ENCODE results near the gene GLDN. TPM values are rescaled to one million over a fixed set of nuclear protein-coding genes. Genes with fewer than 3 reads are reported as not detected.

The GLDN gene
- total RNA-seq, 1 experiment from 2014 or later = 0.57 TPM

GRCh38 chr15:51448622-51449399, 107.4 kb downstream of the GLDN start:
- TF ChIP-seq SIN3A (IDR thresholded peaks at IDR 0.05; ENCODE audit: borderline replicate concordance, insufficient read depth, low read depth, low read length) = no peak
- no peak for TF ChIP-seq REST (IDR thresholded peaks at IDR 0.05; ENCODE audit: insufficient read depth in 1 of 2, low read depth in 2 of 2, low read length in 1 of 2)
- TF ChIP-seq CTCF (IDR thresholded peaks at IDR 0.05) = no peak
- TF ChIP-seq POLR2AphosphoS5 (IDR thresholded peaks at IDR 0.05; ENCODE audit: low read depth, low read length) = no peak
- TF ChIP-seq TCF7L2 (IDR thresholded peaks at IDR 0.05; ENCODE audit: low read depth, low read length) = no peak
- Histone ChIP-seq H3K27me3 (ENCODE audit: control insufficient read depth, insufficient read depth, low read length) (no peaks in the 10 kb centered on the region), H3K4me3 (ENCODE audit: low read depth in 2 of 2, low read length in 2 of 2) (no peak overlapping the region), H3K27ac (ENCODE audit: low read length) (no peak overlapping the region), H3K9me3 (ENCODE audit: control insufficient read depth, insufficient read depth, low read depth, low read length) (no peaks in the 10 kb centered on the region), H3K36me3 (ENCODE audit: control insufficient read depth, insufficient read depth, low read length) (no peaks in the 10 kb centered on the region; the same call in 1 of the 2 replicates), H3K4me1 (ENCODE audit: control insufficient read depth, insufficient read depth, low read length) (no peaks in the 10 kb centered on the region)
- POLR2A ChIA-PET = no interaction called here
- no peak for ATAC-seq
- no TSS peak for BruUV-seq (replicated peaks)
- intact Hi-C loops (cut with micrococcal nuclease; ENCODE audit: unreplicated experiment) = no loop called here
- CTCF ChIA-PET = no interaction called here
- DNase-seq (ENCODE audit: low read depth, low spot score) = no peak
- in situ Hi-C loops (cut with HindIII; ENCODE audit: low pct_unique_long_range_greater_than_20kb, low sequenced_read_pairs) = no loop called here

- no peaks in the 10 kb centered on the region; the same call in 1 of the 2 replicates for H3K36me3 ChIP-seq (ENCODE audit: control insufficient read depth, insufficient read depth, low read length)
- H3K9me3 ChIP-seq (ENCODE audit: control insufficient read depth, insufficient read depth, low read depth, low read length) = no peaks in the 10 kb centered on the region
- DNase-seq (ENCODE audit: low read depth, low spot score) (no peak), ATAC-seq (no peak)
- no peak overlapping the region for H3K4me3 ChIP-seq (ENCODE audit: low read depth in 2 of 2, low read length in 2 of 2)
- in situ Hi-C loops (cut with HindIII; ENCODE audit: low pct_unique_long_range_greater_than_20kb, low sequenced_read_pairs) = no loop called here
- no peak for TF ChIP-seq TCF7L2 (IDR thresholded peaks at IDR 0.05; ENCODE audit: low read depth, low read length)
- TF ChIP-seq POLR2AphosphoS5 (IDR thresholded peaks at IDR 0.05; ENCODE audit: low read depth, low read length) = no peak
- TF ChIP-seq SIN3A (IDR thresholded peaks at IDR 0.05; ENCODE audit: borderline replicate concordance, insufficient read depth, low read depth, low read length) = no peak
- no peak for TF ChIP-seq REST (IDR thresholded peaks at IDR 0.05; ENCODE audit: insufficient read depth in 1 of 2, low read depth in 2 of 2, low read length in 1 of 2)
- POLR2A ChIA-PET = no interaction called here
- H3K27me3 ChIP-seq (ENCODE audit: control insufficient read depth, insufficient read depth, low read length) = no peaks in the 10 kb centered on the region
- BruUV-seq (replicated peaks) = no TSS peak
- intact Hi-C loops (cut with micrococcal nuclease; ENCODE audit: unreplicated experiment) = no loop called here
- no peaks in the 10 kb centered on the region for H3K4me1 ChIP-seq (ENCODE audit: control insufficient read depth, insufficient read depth, low read length)
- CTCF ChIA-PET = no interaction called here
- H3K27ac ChIP-seq (ENCODE audit: low read length) = no peak overlapping the region
Measured at GRCh38 chr15:51450001-51450400, 108.5 kb downstream of the GLDN start.

Small RNA genes within 50 kb of the gene (microRNA-seq; reads per million reads assigned to microRNA genes)
- not detected for gene MIR7973-1 (ENCODE audit: unreplicated experiment)
- not detected for gene MIR7973-2 (ENCODE audit: unreplicated experiment)

Other genes with a start within 250 kb of the GLDN start
- gene TNFAIP8L3, start 246.7 kb upstream of the GLDN start, total RNA-seq (2021; ENCODE audit: unreplicated experiment) = 1.0 TPM
- not detected for gene CYP19A1, start 3.1 kb upstream of the GLDN start, total RNA-seq (2021; ENCODE audit: unreplicated experiment)